Mesothelial cell of epicardium (in vitro differentiated cells): Measurements from ENCODE around the gene DUSP28. TPM values are rescaled to one million over a fixed set of nuclear protein-coding genes. Genes with fewer than 3 reads are reported as not detected.

Experiments used
- DNase-seq, 2 experiments: peaks; one replicate each; pipeline ENCODE4 v3.0.0; 2021; ENCODE audit warnings: low spot score in 2 of 2; ENCODE audit not compliant: unreplicated experiment in 2 of 2
- H3K27ac Mint-ChIP-seq: 2 replicates; pipeline ENCODE4 v1.8.0; 2021; ENCODE audit warnings: mixed read lengths
- H3K27me3 Mint-ChIP-seq: 2 replicates; pipeline ENCODE4 v1.8.0; 2021; ENCODE audit warnings: low read depth, mixed read lengths
- H3K36me3 Mint-ChIP-seq: 2 replicates; pipeline ENCODE4 v1.8.0; 2021; ENCODE audit warnings: mixed read lengths
- H3K4me1 Mint-ChIP-seq: 2 replicates; pipeline ENCODE4 v1.8.0; 2021; ENCODE audit warnings: mixed read lengths
- H3K4me3 Mint-ChIP-seq: 2 replicates; pipeline ENCODE4 v1.8.0; 2021; ENCODE audit warnings: mild to moderate bottlenecking, moderate library complexity, mixed read lengths
- H3K9me3 Mint-ChIP-seq: 2 replicates; pipeline ENCODE4 v1.8.0; 2021; ENCODE audit warnings: mixed read lengths
- total RNA-seq: library from RNA; stranded (reverse); gene quantifications from 3 replicates; pipeline ENCODE4 v1.2.1, GENCODE V29; 2021
- TF ChIP-seq, protein P1 (sequence below): fragments of 200-600 bp; sonication (generic); IDR thresholded peaks from one replicate; pipeline ENCODE4 v1.5.0; 2021; ENCODE audit warnings: antibody characterized with exemption; ENCODE audit not compliant: unreplicated experiment

The DUSP28 gene
- total RNA-seq, 1 donor from 2014 or later = 6.2 TPM

GRCh38 chr2:240578488-240578887 lies 18.3 kb downstream of the DUSP28 start:
- TF ChIP-seq, protein P1, sequence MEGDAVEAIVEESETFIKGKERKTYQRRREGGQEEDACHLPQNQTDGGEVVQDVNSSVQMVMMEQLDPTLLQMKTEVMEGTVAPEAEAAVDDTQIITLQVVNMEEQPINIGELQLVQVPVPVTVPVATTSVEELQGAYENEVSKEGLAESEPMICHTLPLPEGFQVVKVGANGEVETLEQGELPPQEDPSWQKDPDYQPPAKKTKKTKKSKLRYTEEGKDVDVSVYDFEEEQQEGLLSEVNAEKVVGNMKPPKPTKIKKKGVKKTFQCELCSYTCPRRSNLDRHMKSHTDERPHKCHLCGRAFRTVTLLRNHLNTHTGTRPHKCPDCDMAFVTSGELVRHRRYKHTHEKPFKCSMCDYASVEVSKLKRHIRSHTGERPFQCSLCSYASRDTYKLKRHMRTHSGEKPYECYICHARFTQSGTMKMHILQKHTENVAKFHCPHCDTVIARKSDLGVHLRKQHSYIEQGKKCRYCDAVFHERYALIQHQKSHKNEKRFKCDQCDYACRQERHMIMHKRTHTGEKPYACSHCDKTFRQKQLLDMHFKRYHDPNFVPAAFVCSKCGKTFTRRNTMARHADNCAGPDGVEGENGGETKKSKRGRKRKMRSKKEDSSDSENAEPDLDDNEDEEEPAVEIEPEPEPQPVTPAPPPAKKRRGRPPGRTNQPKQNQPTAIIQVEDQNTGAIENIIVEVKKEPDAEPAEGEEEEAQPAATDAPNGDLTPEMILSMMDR = no peak
- no peak overlapping the region for H3K4me3 Mint-ChIP-seq

GRCh38 chr2:240579071-240579762 lies 19.1 kb downstream of the DUSP28 start:
- Mint-ChIP-seq H3K9me3 (peaks cover 14% of the 10 kb centered on the region), H3K36me3 (peaks cover 16% of the 10 kb centered on the region), H3K4me3 (no peak overlapping the region), H3K27me3 (no peaks in the 10 kb centered on the region), H3K27ac (no peak overlapping the region), H3K4me1 (no peaks in the 10 kb centered on the region)
- TF ChIP-seq, protein P1 = no peak
- no peak for DNase-seq

More at GRCh38 chr2:240578488-240578887, 18.3 kb downstream of the DUSP28 start:
- Mint-ChIP-seq H3K27me3 (no peaks in the 10 kb centered on the region), H3K4me1 (no peaks in the 10 kb centered on the region), H3K36me3 (peaks cover 16% of the 10 kb centered on the region), H3K9me3 (peaks cover 14% of the 10 kb centered on the region), H3K27ac (no peak overlapping the region)
- DNase-seq = no peak

- peaks cover 4% of the 10 kb centered on the region for H3K4me1 Mint-ChIP-seq
- H3K27ac Mint-ChIP-seq = no peak overlapping the region
- H3K36me3 Mint-ChIP-seq = peaks cover 16% of the 10 kb centered on the region
- H3K9me3 Mint-ChIP-seq = peaks cover 14% of the 10 kb centered on the region
- no peak overlapping the region for H3K4me3 Mint-ChIP-seq
- TF ChIP-seq, protein P1 = no peak
- DNase-seq = no peak
- H3K27me3 Mint-ChIP-seq = no peaks in the 10 kb centered on the region
These were observed 19.8 kb downstream of the DUSP28 start for GRCh38 chr2:240579771-240580614.

GRCh38 chr2:240581811-240582210 lies 21.7 kb downstream of the DUSP28 start:
- no peak overlapping the region for H3K27ac Mint-ChIP-seq
- TF ChIP-seq, protein P1 = no peak
- H3K36me3 Mint-ChIP-seq = peaks cover 16% of the 10 kb centered on the region
- no peak for DNase-seq
- H3K4me1 Mint-ChIP-seq = peaks cover 13% of the 10 kb centered on the region
- H3K27me3 Mint-ChIP-seq = no peaks in the 10 kb centered on the region
- no peak overlapping the region for H3K4me3 Mint-ChIP-seq
- H3K9me3 Mint-ChIP-seq = peaks cover 14% of the 10 kb centered on the region

DNA sequence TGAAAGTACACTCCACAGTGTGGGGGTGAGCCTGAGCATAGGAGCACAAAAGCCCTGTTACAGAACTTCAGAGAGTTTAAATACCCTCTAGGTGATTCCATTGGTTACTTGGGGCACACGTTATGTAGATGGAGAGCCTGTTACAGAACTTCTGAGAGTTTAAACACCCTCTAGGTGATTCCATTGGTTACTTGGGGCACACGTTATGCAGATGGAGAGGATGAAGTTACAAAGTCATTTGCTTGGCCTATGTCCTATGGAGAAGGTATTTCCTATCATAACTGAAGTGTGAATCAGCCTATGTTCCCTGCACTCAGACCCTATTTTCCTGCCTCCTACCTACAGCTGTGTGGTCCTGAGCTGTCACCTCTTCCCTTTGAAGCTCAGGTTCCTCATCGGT lies 22.6 kb downstream of the DUSP28 start:
- no peaks in the 10 kb centered on the region for H3K27me3 Mint-ChIP-seq
- H3K9me3 Mint-ChIP-seq = peaks cover 14% of the 10 kb centered on the region
- no peak overlapping the region for H3K4me3 Mint-ChIP-seq
- DNase-seq = no peak
- TF ChIP-seq, protein P1 = no peak
- H3K27ac Mint-ChIP-seq = no peak overlapping the region
- peaks cover 20% of the 10 kb centered on the region for H3K4me1 Mint-ChIP-seq
- H3K36me3 Mint-ChIP-seq = peaks cover 16% of the 10 kb centered on the region
